ENCODE data around the gene GABARAPL2.

- TF ChIP-seq POLR2AphosphoS5 (IDR thresholded peaks at IDR 0.05; ENCODE audit: borderline replicate concordance, low read depth, low read length) (no peak), EZH2 (IDR thresholded peaks at IDR 0.05) (no peak)
Observed at GRCh38 chr16:75529959-75530358, 36.2 kb upstream of the GABARAPL2 start.

All from SK-N-MC (cell line).